ENCODE results near the gene IGSF23. TPM values are rescaled to one million over a fixed set of nuclear protein-coding genes. Genes with fewer than 3 reads are reported as not detected.
A peak's percentile ranks its signal among the peaks of the same experiment; 100 is the strongest.

Gene IGSF23
- total and polyA plus RNA-seq, 4 donors: 0.47 to 11.4 (median 3.3) TPM

DNA sequence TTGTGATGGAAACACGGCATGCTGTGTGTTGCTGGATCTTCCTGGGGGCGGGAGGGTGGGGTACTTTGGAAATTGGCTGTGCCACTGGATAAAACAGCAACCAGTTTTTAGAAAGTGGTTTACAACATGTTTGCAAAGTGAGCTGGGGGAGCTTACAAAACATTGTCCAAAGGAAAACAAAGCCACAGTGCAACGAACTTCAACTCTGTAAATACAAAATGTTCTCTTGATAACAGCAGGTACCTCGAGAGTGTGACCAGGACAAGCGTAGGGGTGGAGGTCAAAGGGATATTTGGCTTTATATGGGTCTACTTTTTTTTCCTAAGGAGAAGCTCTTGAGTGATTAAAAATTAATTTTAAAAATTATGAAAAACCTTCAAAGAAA, 2.5 kb downstream of the IGSF23 start:
- Histone ChIP-seq H3K36me3 (ENCODE audit: control insufficient read depth in 4 of 4, insufficient read depth in 3 of 4, low read depth in 1 of 4, low read length in 3 of 4) (no peaks in the 10 kb centered on the region), H3K9me3 (ENCODE audit: control insufficient read depth in 4 of 4, low read length in 3 of 4) (no peaks in the 10 kb centered on the region), H3K9ac (ENCODE audit: low read depth in 1 of 2, low read length in 2 of 2) (peak overlapping the region in 1 of 2 donors; percentile 70), H3K4me3 (ENCODE audit: low read depth in 1 of 3, low read length in 3 of 3) (no peak overlapping the region), H3K27me3 (ENCODE audit: control insufficient read depth in 4 of 4, insufficient read depth in 4 of 4, low read length in 3 of 4) (no peaks in the 10 kb centered on the region), H3K27ac (ENCODE audit: low read depth in 1 of 2, low read length in 2 of 2) (peak overlapping the region; percentile 80 to 89), H3K4me1 (ENCODE audit: control insufficient read depth in 4 of 4, insufficient read depth in 4 of 4, low read length in 3 of 4) (peaks cover under 1 to 50% (median 38%) of the 10 kb centered on the region in 4 donors)
- TF ChIP-seq NR2F2 (IDR thresholded peaks at IDR 0.05) (peak; percentile 86), HNF4G (IDR thresholded peaks at IDR 0.05) (peak; percentile 61), TAF1 (conservative IDR thresholded peaks at IDR 0.05) (no peak), FOXA1 (IDR thresholded peaks at IDR 0.05) (peak; percentile 90), REST (IDR thresholded peaks at IDR 0.05) (peak; percentile 51), HNF4A (conservative IDR thresholded peaks at IDR 0.05) (peak; percentile 74 to 84), CTCF (IDR thresholded peaks at IDR 0.05; ENCODE audit: low read depth, low read length, missing input control) (no peak), GABPA (IDR thresholded peaks at IDR 0.05 in 1 of 2, conservative IDR thresholded peaks at IDR 0.05 in 1 of 2) (no peak), EGR1 (IDR thresholded peaks at IDR 0.05; ENCODE audit: low read depth in 2 of 2) (peak in 1 of 2 donors; percentile 73), YY1 (IDR thresholded peaks at IDR 0.05) (peak; percentile 66), RAD21 (IDR thresholded peaks at IDR 0.05) (peak in 1 of 2 donors; percentile 46), RXRA (IDR thresholded peaks at IDR 0.05) (peak; percentile 96), SP1 (IDR thresholded peaks at IDR 0.05) (peak; percentile 95), FOXA2 (IDR thresholded peaks at IDR 0.05) (peak; percentile 90), JUND (IDR thresholded peaks at IDR 0.05) (peak; percentile 61 to 72)
- TF ChIP-seq, protein P1, sequence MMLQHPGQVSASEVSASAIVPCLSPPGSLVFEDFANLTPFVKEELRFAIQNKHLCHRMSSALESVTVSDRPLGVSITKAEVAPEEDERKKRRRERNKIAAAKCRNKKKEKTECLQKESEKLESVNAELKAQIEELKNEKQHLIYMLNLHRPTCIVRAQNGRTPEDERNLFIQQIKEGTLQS (IDR thresholded peaks at IDR 0.05): peak; percentile 30
- TF ChIP-seq, protein P2, sequence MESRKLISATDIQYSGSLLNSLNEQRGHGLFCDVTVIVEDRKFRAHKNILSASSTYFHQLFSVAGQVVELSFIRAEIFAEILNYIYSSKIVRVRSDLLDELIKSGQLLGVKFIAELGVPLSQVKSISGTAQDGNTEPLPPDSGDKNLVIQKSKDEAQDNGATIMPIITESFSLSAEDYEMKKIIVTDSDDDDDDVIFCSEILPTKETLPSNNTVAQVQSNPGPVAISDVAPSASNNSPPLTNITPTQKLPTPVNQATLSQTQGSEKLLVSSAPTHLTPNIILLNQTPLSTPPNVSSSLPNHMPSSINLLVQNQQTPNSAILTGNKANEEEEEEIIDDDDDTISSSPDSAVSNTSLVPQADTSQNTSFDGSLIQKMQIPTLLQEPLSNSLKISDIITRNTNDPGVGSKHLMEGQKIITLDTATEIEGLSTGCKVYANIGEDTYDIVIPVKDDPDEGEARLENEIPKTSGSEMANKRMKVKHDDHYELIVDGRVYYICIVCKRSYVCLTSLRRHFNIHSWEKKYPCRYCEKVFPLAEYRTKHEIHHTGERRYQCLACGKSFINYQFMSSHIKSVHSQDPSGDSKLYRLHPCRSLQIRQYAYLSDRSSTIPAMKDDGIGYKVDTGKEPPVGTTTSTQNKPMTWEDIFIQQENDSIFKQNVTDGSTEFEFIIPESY (IDR thresholded peaks at IDR 0.05): peak; percentile 72
- TF ChIP-seq, protein P3, sequence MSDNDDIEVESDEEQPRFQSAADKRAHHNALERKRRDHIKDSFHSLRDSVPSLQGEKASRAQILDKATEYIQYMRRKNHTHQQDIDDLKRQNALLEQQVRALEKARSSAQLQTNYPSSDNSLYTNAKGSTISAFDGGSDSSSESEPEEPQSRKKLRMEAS (IDR thresholded peaks at IDR 0.05): peak; percentile 54
- peak; percentile 35 for DNase-seq (ENCODE audit: low spot score)
- WGBS: 10% methylated on average over 5 of the region's 5 CpGs

Measured in liver (tissue), 9 donors.